ENCODE data around the gene CDK3. TPM values are rescaled to one million over a fixed set of nuclear protein-coding genes. Genes with fewer than 3 reads are reported as not detected.
"Not testable (repeated sequence)": the region's sequence is repeated elsewhere in the genome, so short reads cannot be mapped to it uniquely, and the experiment has no call there.

CDK3 gene
- total and polyA plus RNA-seq, 2 experiments from 2014 or later, result 13.4 to 18.5 TPM

DNA sequence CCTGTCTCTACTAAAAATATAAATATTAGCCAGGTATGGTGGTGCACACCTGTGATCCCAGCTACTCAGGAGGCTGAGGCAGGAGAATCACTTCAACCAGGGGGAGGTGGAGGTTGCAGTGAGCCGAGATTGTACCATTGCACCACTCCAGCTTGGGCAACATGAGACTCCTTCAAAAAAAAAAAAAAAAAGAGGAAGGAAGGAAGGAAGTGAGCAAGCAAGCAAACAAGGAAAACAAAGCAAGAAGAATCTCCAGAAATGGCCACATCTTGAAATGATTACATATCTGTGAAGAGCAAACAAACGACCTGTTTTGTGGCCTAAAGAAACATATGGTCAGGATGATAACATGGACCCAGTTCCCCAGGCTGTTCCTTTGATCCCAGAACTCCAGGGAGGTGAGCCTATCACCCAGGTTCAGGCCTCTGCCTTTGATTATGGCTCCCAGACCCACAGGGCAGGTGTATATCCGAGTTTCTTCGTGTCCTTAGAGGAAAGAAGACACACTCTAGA is 30.6 kb upstream of the CDK3 start:
- H3K36me3 ChIP-seq, result no peaks in the 10 kb centered on the region
- H3K9me3 ChIP-seq (ENCODE audit: low read depth), result no peaks in the 10 kb centered on the region
- H3K4me1 ChIP-seq (ENCODE audit: low read depth), result no peaks in the 10 kb centered on the region
- no peak overlapping the region for H3K4me3 ChIP-seq
- no peak overlapping the region for H3K27ac ChIP-seq
- peak in 1 of 2 donors; percentile 41 for DNase-seq (ENCODE audit: low read depth in 1 of 2, low spot score in 1 of 2)
- TF ChIP-seq, protein P1, sequence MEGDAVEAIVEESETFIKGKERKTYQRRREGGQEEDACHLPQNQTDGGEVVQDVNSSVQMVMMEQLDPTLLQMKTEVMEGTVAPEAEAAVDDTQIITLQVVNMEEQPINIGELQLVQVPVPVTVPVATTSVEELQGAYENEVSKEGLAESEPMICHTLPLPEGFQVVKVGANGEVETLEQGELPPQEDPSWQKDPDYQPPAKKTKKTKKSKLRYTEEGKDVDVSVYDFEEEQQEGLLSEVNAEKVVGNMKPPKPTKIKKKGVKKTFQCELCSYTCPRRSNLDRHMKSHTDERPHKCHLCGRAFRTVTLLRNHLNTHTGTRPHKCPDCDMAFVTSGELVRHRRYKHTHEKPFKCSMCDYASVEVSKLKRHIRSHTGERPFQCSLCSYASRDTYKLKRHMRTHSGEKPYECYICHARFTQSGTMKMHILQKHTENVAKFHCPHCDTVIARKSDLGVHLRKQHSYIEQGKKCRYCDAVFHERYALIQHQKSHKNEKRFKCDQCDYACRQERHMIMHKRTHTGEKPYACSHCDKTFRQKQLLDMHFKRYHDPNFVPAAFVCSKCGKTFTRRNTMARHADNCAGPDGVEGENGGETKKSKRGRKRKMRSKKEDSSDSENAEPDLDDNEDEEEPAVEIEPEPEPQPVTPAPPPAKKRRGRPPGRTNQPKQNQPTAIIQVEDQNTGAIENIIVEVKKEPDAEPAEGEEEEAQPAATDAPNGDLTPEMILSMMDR (IDR thresholded peaks at IDR 0.05; ENCODE audit: low read depth, low read length), result no peak
- no peaks in the 10 kb centered on the region for H3K27me3 ChIP-seq

DNA sequence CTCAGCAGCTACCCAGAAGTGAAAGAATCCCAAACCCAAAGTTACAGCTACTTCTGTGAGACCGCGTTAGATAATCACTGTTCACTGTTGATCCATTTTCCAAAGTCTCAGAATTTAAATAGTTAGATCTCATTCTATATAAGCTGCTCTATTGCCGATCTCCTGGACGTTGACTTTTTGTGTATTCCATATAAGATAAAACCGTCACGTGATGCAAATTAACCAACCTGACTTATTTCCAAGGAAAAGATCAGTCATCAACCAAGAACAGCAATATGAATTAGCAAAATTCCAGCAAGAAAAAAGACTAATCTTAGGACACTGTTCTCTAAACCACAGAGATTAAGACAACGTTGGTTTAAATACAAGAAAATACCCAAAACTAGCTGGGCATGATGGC is 30.0 kb upstream of the CDK3 start:
- TF ChIP-seq, protein P1 (IDR thresholded peaks at IDR 0.05; ENCODE audit: low read depth, low read length), result no peak
- DNase-seq (ENCODE audit: low read depth in 1 of 2, low spot score in 1 of 2), result no peak
- H3K9me3 ChIP-seq (ENCODE audit: low read depth), result no peaks in the 10 kb centered on the region
- H3K4me1 ChIP-seq (ENCODE audit: low read depth), result no peaks in the 10 kb centered on the region
- no peak overlapping the region for H3K4me3 ChIP-seq
- no peak overlapping the region for H3K27ac ChIP-seq
- H3K36me3 ChIP-seq, result no peaks in the 10 kb centered on the region
- no peaks in the 10 kb centered on the region for H3K27me3 ChIP-seq

DNA sequence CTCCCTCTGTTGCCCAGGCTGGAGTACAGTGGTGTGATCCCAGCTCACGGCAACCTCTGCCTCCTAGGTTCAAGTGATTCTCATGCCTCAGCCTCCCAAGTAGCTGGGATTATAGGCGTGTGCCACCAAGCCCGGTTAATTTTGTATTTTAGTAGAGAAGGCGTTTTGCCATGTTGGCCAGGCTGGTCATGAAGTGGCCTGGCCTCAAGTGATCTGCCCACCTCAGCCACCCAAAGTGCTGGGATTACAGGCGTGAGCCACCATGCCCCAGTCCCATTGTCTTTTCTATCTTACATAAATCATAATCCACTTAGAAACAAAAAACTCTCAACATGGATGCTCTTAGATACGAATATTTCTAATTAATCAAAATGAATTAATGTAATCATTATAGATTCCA is 25.5 kb upstream of the CDK3 start:
- H3K9me3 ChIP-seq (ENCODE audit: low read depth); H3K4me3 ChIP-seq; H3K27me3 ChIP-seq; DNase-seq (ENCODE audit: low read depth in 1 of 2, low spot score in 1 of 2); H3K27ac ChIP-seq; H3K36me3 ChIP-seq: not testable (repeated sequence)
- peaks cover 12% of the 10 kb centered on the region for H3K4me1 ChIP-seq (ENCODE audit: low read depth)

DNA sequence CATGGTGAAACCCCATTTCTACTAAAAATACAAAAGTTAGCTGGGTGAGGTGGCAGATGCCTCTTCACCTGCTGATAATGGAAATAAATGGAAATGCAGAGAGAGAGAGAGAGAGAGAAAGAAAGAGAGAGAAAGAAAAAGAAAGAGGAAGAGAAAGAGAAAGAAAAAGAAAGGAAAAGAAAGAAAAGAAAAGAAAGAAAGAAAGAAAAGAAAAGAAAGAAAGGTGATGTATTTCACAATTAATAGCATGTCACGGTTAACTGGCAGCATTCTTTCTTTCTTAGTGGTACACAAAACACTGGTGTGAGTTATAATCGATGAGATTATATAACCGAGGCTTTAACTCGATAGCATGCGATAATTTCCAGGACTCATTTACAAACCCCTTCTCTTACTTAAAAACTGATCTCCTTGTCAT is 24.9 kb upstream of the CDK3 start:
- TF ChIP-seq, protein P1 (IDR thresholded peaks at IDR 0.05; ENCODE audit: low read depth, low read length), result no peak
- no peaks in the 10 kb centered on the region for H3K27me3 ChIP-seq
- H3K27ac ChIP-seq, result no peak overlapping the region
- no peaks in the 10 kb centered on the region for H3K36me3 ChIP-seq
- no peak for DNase-seq (ENCODE audit: low read depth in 1 of 2, low spot score in 1 of 2)
- peaks cover 12% of the 10 kb centered on the region for H3K4me1 ChIP-seq (ENCODE audit: low read depth)
- no peak overlapping the region for H3K4me3 ChIP-seq
- no peaks in the 10 kb centered on the region for H3K9me3 ChIP-seq (ENCODE audit: low read depth)

DNA sequence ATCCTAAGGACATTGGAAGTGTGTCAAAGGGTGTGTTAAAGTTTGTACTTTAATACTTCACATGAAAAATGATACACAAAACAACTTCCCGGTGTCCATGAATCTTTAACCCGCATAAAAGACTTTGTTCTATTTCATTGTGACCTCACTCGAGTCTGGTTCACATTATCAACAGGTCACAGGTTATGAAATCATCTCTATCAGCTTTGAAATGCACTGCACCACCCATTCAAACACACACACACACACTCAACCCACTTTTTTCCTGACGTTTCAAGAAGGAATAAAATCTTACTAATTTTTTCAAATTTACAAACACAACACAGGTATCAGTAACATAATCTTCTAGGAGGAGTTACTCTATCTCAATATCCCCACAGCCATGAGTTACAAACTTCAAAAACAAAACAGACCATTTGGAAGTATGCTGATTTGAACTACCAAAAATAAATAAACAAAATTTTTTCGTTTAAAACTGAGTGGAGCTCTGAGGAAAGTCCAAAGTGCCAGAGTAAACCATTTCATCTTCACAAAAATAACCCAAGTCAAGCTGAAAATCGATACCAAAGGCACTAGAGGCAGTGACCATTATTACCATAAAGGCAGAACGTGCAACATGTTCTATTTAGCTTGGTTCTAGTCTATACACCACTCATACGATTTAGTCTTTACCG is 24.3 kb upstream of the CDK3 start:
- TF ChIP-seq, protein P1 (IDR thresholded peaks at IDR 0.05; ENCODE audit: low read depth, low read length), result no peak
- H3K27me3 ChIP-seq, result no peaks in the 10 kb centered on the region
- no peaks in the 10 kb centered on the region for H3K36me3 ChIP-seq
- H3K4me1 ChIP-seq (ENCODE audit: low read depth), result peaks cover 12% of the 10 kb centered on the region
- no peak overlapping the region for H3K27ac ChIP-seq
- DNase-seq (ENCODE audit: low read depth in 1 of 2, low spot score in 1 of 2), result no peak
- no peaks in the 10 kb centered on the region for H3K9me3 ChIP-seq (ENCODE audit: low read depth)
- H3K4me3 ChIP-seq, result no peak overlapping the region

DNA sequence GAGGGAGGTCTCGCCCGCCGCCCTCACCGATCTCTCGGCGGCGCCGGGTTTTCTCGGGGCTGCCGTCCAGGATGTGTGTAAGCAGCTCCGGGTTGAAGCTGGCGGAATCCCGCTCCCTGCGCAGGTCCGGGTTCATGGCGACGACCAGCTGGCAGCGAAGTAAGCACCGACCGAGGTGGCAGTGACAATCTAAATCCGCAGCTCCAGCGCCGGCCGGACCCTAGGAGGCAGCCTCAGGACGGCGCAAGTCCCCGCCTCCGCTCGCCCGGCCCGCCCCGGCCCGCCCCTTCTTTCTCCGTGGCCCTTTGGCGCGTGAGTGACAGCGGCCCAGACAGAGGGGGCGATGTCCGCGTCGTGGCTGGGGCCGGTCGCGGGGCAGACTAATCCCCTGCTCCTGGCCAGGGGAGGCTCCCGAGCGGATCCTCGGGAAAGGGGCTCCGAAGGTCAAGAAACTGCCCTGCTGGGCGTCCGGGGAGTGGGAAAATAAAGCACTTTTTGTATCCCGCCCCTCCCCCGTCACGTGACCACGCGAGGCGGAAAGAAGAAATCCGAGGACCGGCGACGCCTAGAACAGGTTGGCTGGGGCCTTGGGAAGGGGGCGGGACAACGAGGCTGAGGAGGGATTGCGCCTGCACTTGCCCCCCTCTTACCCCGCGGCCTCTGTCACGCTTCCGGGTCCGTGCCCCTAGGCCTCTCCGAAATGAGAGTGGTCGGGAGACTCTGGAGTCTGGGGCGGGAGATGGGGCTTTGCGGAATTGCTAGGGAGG is 21.5 kb upstream of the CDK3 start, which contains the start of the genes ACOX1 and TEN1:
Gene ACOX1, minus strand, starts transcription at position 229 of the 767 bp plus-strand sequence. Its CDS starts 93 bp downstream, at position 136.
Gene TEN1, plus strand, starts transcription at position 303 of the 767 bp plus-strand sequence. CDS start 6,953 bp downstream, outside the sequence.
- peaks cover 12% of the 10 kb centered on the region for H3K4me1 ChIP-seq (ENCODE audit: low read depth)
- H3K36me3 ChIP-seq, result no peaks in the 10 kb centered on the region
- no peaks in the 10 kb centered on the region for H3K9me3 ChIP-seq (ENCODE audit: low read depth)
- H3K27me3 ChIP-seq, result no peaks in the 10 kb centered on the region
- TF ChIP-seq, protein P1 (IDR thresholded peaks at IDR 0.05; ENCODE audit: low read depth, low read length), result peak; percentile 26
- peak; percentile 98 for DNase-seq (ENCODE audit: low read depth in 1 of 2, low spot score in 1 of 2)
- H3K4me3 ChIP-seq, result peak within 1 kb of the TSS; percentile 52
- peak within 1 kb of the TSS; percentile 97 for H3K27ac ChIP-seq
